Measurements from ENCODE around the gene ALDH1A3.

Gene ALDH1A3

DNA sequence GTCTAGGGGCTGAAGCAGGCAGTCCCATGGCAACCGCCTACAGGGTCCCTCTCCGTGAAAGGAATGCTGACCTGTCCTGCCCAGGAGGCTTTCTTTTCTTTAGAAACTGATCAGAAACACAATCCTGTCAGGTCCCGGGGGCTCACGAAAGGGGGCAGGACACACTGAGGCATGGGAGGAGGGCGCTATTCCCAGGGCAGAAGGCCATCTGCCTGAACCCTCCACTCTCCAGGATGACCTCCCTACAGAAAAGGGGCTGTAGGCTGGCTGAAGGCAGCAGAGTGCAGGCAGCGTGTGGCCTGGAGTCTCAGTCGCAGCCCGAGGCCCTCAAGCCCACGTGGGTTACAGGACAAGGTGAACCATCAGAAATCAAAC, 21.2 kb downstream of the ALDH1A3 start:
- in situ Hi-C loops (cut with HindIII; ENCODE audit: low sequenced_read_pairs): loop anchor here (10.0 kb wide), 1 partner anchor 266 kb away; no protein-coding TSS in a partner anchor

GRCh38 chr15:100901296-100901695, 21.7 kb downstream of the ALDH1A3 start:
- in situ Hi-C loops (cut with HindIII; ENCODE audit: low sequenced_read_pairs): loop anchor here (10.0 kb wide), 1 partner anchor 266 kb away; no protein-coding TSS in a partner anchor

DNA sequence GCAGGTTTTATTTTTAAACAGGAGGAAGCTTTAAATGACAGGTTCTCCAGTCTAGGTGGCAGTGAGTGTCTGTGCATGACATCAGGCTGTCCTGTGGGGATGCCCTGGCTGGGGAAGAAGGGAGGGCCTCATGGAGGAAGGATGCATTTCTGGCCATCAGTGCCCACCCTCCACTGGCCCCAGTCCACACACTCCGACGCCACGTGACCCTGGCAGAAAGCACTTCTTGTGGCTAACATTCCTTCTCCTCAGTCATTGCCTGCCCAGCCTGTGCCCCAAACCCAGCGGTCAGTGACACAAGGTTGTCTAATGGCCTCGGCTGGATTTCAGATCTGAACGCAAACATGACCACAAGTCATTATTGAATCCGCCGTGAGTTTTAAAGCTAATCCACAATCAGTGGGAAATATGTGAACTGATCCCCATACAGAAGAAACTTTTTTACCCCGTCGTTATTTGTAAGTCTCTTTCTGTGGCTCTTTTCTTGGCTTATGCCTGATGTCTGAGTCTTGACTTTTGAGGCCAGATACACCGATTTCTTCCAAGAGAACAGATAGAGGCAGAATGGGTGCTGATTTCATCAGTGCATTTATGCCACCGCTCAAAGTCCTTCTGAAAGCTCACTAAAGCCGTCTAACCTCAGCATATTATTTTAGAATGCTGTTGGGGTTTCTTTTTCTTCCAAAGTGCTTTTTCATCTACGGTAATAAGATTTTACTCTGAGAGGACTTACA, 22.2 kb downstream of the ALDH1A3 start:
- in situ Hi-C loops (cut with HindIII; ENCODE audit: low sequenced_read_pairs): loop anchor here (10.0 kb wide), 1 partner anchor 267 kb away; no protein-coding TSS in a partner anchor

DNA sequence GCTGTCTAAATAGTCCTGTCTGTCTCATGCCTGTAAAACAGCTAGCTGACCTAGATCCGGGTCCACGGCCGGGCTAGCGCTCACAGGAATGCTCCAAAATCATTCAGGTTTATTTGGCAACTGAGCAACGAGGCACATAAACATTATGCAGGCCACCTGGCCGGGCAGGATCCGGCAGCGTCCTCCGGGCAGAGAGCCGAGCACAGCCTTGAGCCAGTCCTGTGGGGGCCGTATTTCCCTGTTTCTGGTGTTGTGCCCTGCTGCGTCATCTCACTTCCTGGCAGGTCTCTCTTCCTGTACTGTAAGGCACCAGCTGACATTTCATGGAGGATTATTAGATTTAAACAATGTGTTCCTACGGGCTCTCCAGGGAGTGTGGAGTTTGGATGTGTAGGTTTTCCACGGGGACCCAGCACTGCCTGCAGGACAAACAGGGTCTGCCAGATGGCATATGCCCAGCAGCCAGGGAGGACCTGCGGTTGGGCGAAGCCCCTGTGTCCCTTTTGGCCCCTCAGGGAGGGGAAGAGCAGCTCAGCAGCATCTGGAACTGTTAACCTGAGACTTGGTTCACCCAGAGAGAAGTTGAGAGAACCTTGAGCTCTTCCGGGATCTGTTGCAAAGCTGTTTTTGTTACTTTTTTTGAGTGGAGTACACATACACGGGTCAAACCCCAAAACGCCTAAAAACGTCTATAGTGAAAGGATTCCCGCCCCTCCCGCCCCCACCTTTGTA, 23.0 kb downstream of the ALDH1A3 start:
- in situ Hi-C loops (cut with HindIII; ENCODE audit: low sequenced_read_pairs): loop anchor here (10.0 kb wide), 1 partner anchor 268 kb away; no protein-coding TSS in a partner anchor

GRCh38 chr15:100903168-100903554, 23.5 kb downstream of the ALDH1A3 start:
- in situ Hi-C loops (cut with HindIII; ENCODE audit: low sequenced_read_pairs): loop anchor here (10.0 kb wide), 1 partner anchor 268 kb away; no protein-coding TSS in a partner anchor

GRCh38 chr15:100905850-100906249, 26.2 kb downstream of the ALDH1A3 start:
- in situ Hi-C loops (cut with HindIII; ENCODE audit: low sequenced_read_pairs): loop anchor here (10.0 kb wide), 1 partner anchor 271 kb away; no protein-coding TSS in a partner anchor

DNA sequence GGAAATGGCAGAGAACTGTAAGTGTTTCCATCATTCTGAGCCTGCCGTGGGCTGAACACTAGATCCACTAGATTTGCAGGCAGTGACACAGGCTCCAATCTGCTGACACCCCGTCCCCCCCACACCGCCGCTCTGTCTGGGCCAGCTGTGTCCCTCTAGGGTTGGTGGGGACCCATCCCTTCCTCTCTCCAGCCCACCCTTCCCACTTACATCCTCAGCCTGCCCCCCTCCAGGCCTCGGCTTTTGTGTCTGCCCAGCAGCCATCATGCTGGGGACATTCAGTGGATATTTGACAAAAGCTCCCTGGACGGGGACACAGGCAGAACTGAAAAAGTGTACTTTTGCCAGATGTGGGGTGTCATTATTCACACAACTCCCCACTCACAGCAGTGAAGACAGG, 28.8 kb downstream of the ALDH1A3 start:
- in situ Hi-C loops (cut with HindIII; ENCODE audit: low sequenced_read_pairs): loop anchor here (10.0 kb wide), 1 partner anchor 274 kb away; no protein-coding TSS in a partner anchor

- in situ Hi-C loops (cut with HindIII; ENCODE audit: low sequenced_read_pairs): loop anchor here (10.0 kb wide), 1 partner anchor 275 kb away; no protein-coding TSS in a partner anchor
Measured at GRCh38 chr15:100909565-100909964, 29.9 kb downstream of the ALDH1A3 start.

DNA sequence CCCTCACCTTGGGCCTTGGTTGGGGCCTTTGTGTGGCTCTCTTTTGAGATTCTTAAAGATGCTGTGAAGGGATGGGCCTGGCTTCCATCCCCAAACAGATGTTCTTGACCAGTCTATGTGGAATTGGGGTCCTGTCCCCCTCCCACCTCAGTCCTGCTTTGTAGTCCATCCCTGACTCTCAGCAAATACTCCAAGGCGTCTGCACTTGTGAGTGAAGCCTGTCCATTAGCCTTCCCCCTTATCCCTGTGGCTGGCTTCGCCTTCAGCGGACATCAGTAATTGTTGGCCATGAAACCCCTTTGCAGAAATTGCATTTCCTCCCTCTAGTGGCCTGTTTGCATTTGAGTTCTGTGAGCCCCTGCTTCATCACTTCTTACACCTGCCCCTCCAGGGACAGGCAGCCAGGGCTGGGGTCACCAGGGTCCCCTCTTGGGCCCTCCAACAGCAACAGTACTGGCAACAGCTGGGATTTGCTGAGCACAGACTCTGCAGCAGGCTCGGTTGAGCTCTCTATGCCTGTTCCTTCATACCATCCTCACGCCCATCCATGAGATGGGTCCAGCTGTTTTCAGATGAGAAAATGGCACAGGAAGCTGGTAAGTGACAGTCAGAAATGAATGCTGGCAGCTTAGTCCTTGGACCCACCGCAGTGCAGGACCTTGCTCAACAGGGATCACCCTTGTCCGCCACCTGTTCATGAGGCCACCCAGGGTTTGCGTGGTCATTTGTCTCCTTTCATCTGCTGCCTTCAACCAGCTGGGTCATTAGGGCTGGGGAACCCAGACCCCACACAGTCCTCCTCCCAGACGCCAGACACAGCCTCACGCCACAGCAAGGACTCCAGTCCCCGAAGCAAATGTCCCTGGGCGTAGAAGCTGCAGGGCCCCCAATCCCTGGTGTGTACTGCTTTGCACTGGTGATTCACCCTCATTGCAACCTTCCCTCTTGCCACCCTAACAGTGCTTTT, 30.6 kb downstream of the ALDH1A3 start:
- in situ Hi-C loops (cut with HindIII; ENCODE audit: low sequenced_read_pairs): loop anchor here (10.0 kb wide), 1 partner anchor 275 kb away; no protein-coding TSS in a partner anchor

DNA sequence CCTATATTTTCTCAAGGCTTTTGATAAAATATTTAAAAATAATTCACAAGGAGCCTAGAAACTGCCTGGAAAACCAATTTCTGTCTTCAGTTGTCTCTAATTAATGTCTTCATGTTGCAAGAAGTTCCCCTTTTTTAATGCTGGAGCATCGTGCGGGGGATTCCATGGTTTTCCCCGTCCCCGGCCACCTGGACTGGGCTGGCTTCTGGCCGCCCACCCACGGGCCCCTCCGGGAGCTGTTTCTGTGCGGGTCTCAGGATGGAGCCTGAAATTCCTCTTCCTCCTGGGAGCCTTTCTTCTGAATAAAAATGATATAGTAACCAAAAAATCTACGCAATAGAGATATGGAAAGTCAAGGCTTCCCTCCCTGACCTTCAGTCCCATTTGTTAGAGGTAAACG, 31.5 kb downstream of the ALDH1A3 start:
- in situ Hi-C loops (cut with HindIII; ENCODE audit: low sequenced_read_pairs): no loop called here

- in situ Hi-C loops (cut with HindIII; ENCODE audit: low sequenced_read_pairs): no loop called here
Measured at GRCh38 chr15:100913961-100914360, 34.3 kb downstream of the ALDH1A3 start.

GRCh38 chr15:100914876-100915275, 35.2 kb downstream of the ALDH1A3 start:
- in situ Hi-C loops (cut with HindIII; ENCODE audit: low sequenced_read_pairs): no loop called here

DNA sequence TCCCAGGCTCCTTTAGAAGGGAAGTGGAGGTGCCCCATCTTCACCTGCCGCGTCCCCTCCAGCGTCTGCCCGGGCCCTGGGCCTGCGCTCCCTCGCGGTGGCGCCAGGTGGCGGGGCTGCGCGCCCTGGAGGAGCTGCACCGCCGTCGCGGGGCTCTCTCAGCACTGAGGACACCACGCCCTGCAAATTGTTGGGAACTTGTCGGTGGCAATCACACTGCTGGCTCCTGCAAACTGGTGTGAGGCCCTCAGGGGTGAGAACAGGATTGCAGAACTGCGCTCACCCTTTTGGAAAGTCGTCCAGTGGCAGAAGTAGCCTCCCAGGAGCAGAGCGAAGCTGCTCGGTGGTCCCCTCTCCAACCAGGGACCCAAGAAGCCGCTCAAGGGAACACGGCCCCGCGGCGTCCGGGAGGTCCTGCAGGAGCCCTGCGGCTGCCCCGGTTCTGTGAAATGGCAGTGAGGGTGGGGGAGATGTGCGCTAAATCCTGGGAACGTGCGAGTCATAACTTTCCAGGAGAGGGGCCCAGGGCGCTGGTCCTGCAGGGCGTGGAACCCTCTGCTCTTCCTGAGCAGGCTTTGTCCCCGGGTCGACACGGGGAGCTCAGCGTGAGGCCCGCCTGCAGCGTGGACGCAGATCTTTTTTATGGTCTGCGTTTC, 38.5 kb downstream of the ALDH1A3 start:
- in situ Hi-C loops (cut with HindIII; ENCODE audit: low sequenced_read_pairs): no loop called here

DNA sequence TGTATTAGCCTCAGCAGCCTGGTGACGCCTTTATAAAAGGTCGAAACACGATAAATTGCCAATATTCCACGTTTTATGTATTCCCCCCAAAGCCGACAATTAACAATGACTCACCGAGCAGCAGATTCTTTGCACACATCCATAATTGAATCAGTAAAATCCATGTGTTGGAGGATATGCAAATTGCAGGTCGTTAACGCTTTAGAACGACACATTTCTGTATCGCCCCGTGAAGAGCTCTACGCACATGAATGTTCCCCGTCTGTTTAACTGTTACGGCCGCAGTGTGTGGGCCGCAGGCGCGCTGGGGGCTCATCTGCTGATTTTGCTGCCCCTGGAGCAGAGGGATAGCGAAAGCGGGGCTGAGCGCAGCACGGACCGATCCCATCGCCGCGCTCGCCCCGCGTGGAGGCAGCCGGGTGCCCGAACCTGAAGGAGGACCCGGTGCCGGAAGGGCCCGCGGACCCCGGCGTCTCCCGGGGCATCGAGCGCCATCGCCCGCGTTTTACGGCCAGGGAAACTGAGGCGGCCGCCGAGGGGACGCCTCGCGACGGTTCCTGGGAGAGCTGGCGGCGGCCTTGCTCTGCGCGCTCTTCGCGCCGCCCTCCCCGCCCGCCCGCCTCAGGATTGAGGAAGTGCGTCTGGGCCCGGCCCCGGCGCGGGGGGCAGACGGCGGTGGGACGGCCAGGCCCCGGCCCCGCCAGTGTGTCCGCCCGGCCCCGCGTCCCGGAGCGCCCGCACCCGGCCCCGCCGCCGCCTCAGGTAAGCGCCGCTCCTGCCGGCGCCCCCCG, 39.3 kb downstream of the ALDH1A3 start, which contains the start of gene LRRK1:
LRRK1 (plus strand) TSS at position 668 of the 791 bp plus-strand sequence. CDS start 5,276 bp downstream, outside the sequence.
- in situ Hi-C loops (cut with HindIII; ENCODE audit: low sequenced_read_pairs): no loop called here

DNA sequence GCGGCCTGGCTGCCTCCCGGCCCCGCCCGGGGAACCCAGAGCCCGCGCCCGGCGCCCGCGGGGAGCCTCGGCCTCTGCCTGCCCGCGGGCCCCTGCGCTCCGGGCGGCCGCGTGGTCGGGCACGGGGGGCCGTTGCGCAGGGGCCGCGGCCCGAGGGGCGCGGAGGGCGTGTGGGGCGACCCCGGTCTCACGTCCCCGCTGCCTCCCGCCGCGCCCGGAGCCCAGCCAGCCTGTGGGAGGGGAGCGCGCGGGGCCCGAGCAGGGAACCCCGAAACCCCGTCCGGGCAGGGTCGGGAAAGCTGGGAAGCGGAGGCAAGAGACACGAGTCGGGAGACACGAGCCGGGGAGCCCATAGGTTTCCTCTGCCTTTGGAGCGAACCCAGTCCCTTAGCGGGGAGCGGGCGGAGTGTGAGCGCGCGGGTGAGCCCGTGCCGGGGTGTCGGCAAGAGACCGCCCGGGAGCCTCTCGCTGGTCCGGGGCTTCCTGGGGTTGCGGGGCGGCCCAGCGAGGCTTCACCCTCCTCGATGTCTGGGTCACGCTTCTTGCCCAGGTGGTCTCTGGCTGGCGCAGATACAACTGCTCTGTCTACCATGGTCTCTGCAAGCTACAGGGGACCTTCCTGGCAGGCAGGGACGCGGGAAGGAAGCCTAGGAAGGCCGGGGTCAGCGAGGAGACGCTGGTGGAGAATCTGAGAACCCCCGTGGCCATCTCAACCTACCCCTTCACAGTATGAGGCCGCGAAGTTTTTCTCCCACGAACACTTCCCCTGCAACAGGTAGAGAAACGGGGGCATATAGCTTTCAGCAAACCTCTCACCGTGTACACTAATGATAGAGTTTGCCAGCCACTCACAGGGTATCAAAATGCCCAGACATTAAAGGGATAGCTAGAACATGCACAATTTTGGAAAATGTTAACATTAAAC, 40.1 kb downstream of the ALDH1A3 start:
- in situ Hi-C loops (cut with HindIII; ENCODE audit: low sequenced_read_pairs): no loop called here

- in situ Hi-C loops (cut with HindIII; ENCODE audit: low sequenced_read_pairs): no loop called here
Measured at GRCh38 chr15:100920516-100921135, 41.0 kb downstream of the ALDH1A3 start.

GRCh38 chr15:100922192-100923040, 42.8 kb downstream of the ALDH1A3 start:
- in situ Hi-C loops (cut with HindIII; ENCODE audit: low sequenced_read_pairs): no loop called here

Measured in DLD1 (cell line).